ENCODE measurements around the gene NIN. TPM values are rescaled to one million over a fixed set of nuclear protein-coding genes. Genes with fewer than 3 reads are reported as not detected.
A peak's percentile ranks its signal among the peaks of the same experiment; 100 is the strongest.
"Not testable (repeated sequence)": the region's sequence is repeated elsewhere in the genome, so short reads cannot be mapped to it uniquely, and the experiment has no call there.

Gene NIN
- total RNA-seq, 1 donor from 2014 or later, result 31.9 TPM

DNA sequence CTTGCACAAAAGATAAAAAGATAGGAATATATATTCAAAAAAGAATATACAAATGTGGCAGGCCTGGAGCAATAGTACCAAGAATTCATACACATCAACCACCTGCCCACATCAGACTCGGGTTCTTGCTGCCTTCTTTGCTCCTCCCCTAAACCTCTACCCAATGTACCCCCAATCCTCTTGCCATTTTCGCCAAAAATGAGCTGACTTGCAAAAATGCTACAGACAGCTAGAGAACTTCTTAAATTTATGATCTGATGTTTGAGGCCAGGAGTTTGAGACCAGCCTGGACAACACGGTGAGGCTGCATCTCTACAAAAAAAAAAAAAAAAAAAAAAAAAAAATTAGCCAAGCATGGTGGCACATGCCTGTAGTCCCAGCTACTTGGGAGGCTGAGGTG is 119.9 kb downstream of the NIN start:
- ATAC-seq, result no peak

DNA sequence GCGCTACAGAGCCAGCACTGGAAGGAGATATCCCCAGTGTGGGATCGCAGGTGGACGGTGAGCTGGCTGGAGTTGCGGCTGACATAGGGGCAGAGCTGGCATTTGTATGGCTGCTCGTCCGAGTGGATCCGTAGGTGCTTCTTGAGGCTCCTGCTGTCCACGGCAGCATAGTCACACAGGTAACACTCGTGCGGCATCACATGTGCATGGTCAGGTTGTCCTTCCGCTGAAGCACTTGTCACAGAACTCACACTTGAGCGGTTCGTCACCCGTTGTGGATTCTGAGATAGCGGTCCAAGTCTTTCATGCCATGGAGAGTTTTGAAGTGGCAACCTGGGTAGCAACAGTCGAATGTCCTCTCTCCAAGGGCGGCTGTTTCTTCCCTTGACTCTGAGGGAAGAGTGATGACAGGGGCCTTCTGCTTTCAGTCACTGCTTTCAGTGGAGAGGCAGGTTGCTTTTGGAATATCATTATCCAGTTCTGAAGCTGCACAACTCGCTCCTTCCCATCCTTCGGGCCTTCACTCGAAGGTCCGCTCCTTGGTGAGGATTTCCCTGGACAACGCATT is 125.9 kb downstream of the NIN start:
- no peak for ATAC-seq

DNA sequence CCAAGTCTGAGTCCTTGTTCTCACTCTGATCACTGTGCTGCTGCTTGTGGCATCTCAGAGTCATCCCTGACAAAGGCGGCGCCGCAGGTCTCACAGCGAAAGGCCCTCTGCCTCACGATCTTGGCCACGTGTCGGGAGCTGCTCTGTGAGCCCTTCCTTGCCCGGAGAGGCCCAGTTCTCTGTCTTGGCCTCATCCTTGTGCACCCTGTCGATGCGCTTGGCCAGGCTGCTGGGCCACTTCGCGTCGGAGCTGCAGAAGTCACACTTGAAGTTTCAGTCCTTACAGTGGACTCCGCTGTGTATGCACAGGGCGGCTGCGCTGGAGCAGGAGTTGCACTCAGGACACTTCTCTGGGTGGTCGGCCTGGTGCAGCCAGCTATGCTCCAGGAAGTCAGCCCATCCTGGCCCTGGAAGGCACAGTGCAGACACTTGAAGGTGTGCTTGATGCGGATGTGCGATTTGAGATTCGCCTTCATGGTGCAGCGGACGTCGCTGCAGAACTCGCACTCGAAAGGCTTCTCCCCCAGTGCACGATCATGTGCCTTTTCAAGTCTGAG is 126.4 kb downstream of the NIN start:
- ATAC-seq, result no peak

DNA sequence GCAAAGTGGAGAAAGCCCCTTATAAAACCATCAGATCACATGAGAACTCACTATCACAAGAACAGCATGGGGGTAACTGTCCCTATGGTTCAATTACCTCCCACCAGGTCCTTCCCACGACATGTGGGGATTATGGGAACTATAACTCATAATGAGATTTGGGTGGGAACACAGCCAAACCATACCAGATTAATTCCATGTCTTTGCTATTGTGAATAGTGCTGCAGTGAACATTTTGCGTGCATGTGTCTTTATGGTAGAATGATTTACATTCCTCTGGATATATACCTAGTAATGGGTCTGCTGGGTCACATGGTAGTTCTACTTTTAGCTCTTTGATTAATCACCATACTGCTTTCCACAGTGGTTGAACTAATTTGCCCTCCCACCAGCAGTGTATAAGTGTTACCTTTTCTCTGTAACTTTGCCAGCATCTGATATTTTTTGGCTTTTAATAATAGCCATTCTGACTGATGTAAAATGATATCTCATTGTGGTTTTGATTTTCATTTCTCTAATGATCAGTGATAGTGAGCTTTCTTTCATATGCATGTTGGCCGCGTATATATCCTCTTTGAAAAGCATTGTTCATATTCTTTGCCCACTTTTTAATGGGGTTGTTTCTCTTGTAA is 133.2 kb downstream of the NIN start:
- no peak for ATAC-seq

DNA sequence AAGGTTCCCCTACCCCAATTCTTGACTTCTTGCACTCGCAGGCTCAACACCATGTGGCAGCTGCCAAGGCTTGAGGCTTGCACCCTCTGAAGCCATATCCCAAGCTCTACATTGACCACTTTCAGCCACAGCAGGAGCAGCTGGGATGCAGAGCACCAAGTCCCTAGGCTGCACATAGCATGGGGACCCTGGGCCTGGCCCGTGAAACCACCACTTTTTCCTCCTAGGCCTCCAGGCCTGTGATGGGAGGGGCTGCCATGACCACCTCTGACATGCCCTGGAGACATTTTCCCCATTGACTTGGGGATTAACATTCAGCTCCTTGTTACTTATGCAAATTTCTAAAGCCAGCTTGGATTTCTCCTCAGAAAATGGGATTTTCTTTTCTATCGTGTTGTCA is 136.7 kb downstream of the NIN start:
- ATAC-seq, result not testable (repeated sequence)

DNA sequence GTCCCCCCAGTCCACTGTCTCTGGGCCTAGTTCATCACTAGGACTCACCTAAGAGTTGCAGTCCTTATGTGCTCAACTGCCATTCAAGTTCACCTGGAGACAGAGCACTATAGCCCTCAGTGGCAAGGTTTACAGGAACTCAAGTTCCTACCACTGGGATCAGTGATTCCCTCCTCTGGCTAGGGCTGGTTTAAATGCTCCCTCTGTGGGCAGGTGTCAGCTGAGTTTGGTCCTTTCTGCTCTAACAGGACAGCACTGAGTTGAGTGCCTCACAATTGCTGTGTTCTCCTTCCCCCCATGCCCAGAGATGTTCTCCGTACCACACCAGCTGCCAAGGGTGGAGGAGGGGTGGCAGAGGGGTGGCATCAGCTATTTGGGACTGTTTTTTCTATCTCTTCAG is 142.1 kb downstream of the NIN start:
- no peak for ATAC-seq

DNA sequence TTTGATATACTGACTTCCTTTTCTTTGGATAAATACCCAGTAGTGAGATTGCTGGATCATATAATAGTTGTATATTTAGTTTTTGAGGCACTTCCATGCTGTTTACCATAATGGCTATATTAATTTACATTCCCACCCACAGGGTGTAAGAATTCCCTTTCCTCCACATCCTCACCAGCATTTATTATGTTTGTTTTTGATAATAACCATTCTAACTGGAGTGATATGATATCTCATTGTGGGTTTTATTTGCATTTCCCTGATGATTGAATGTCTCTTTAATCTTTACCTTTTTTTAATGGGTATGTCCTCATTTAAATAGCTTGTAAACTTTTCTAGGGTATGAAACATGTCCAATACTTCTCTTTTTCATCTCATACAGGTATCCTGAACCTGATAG is 151.3 kb downstream of the NIN start:
- ATAC-seq, result no peak

DNA sequence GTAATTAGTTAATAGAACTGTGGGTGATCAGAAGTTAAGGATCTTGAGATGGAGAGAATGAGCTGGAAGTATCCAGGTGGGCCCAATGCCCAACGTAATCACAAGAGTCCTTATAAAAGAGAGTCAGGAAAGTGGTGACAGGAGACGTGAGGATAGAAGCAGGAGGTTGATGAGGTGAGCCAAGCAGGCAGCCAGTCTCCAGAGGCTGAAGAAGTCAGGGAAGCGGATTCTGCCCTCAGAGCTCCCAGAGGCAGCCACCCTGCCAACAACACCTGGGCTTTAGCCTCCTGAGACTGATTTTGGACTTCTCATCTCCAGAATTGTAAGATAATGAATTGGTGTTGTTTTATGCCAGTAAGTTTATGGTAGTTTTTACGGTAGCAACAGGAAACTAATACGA is 152.8 kb downstream of the NIN start:
- no peak for ATAC-seq

DNA sequence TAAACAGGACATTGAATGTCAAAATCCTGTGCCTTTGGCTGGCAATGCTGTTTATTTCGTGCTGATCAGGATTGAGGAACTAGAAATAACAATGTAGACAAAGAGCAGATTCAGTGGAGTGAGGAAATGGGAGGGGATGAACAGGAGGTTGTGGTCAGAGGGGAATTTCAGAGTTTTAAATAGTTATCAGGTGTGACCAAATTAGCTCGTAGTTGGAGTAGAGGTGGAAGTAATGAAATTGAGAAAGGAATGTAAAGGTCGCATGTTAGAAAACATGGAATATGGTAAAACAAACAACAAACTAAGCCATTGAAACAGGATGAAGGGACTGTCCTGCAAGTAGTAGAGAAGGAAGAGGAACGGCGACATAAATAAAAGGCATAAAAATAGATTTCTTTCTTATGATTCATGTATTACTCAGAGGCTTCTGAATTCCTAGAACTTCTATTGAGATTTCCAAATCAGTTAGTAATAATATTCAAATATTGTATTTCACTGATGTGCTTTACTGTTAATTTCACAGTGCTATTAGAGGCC is 153.4 kb downstream of the NIN start:
- ATAC-seq, result peak; percentile 78

DNA sequence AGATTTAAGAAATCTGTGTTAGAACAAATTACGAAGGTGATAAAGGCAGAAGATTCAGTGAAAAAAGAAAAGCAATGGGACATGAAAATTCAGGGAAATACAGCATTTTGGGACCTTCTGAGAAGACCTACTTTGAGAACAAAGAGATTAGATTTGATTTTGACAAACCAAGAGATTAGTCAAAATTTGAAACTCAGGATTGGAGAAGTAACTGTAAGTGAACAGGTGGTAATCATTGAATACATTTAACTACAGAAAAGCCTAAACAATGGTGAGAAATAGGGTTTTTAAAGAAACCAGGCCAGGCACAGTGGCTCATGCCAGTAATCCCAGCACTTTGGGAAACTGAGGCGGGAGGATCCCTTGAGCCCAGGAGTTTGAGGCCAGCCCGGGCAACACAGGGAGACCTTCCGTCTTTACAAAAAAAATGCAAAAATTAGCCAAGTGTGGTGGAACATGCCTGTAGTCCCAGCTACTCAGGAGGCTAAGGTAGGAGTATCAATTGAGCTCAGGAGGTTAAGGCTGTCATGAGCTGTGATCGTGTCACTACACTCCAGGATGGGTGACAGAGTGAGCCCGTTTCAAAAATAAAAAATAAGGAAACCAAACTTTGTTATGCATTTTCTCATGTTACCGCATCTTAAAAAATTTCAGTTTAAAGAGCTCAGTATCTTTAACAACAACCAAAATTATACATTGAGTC is 154.0 kb downstream of the NIN start:
- no peak for ATAC-seq

DNA sequence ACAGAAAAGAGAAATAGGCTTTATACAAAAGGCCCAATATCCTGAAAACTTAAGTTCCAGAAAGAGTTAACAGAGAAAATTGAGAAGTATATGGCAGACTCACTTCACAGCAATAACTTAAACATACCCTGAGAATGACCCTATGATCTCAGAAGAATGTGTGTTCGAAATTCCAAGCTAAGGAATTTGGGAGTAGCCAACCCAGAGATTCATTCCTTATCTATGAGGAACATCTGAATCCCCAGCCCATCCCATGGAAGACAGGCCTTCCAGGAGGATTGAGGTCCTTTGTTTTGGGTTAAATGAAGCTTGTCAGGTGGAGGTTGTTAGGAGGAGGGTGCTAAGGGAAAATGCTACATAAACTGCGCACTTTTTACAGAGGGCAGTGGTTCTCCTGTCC is 155.4 kb downstream of the NIN start:
- no peak for ATAC-seq

DNA sequence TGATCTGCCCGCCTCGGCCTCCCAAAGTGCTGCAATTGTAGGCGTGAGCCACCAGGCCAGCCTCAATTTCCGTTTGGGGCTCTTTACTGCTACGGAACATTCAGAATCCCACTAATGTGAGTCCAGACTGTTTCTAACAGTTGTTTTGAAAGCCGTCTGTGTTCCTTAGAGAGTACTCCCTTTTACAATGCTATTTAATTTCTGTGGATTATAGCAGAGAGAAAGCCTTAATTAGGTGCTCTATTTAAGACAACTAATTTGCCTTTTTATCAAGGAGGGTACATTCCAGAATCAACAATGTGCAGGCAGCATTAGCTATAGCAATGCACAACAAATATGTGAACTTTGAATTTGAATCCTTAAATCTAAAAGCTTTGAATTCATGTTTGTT is 160.1 kb downstream of the NIN start:
- ATAC-seq, result no peak

DNA sequence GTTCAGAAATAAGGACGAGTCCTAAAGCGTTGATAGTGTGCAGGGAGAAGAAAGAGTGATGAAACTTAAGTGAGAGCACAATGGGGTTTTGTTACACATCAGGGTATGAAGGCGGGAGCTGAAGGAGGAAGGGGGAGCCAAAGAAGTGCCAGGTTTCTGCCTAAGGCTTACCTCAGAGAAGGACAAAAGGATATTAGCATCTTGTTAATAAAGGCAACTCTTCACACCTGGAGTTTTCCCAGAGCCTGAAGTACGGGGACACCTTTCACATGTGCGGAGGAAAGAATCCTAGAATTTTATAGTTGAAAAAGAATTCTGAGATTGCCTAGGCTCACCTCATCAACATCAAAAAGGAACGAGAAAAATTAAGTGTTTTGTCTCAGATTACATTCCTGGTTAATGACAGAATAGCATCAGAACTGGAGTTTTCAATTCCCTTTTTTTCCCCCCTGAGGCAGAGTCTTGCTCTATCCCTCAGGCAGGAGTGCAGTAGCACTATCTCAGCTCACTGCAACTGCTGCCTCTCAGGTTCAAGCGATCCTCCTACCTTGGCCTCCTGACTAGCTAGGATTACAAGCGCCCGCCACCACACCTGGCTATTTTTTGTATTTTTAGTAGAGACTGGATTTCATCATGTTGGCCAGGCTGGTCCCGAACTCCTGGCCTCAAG is 160.6 kb downstream of the NIN start:
- ATAC-seq, result no peak

Other genes with a start within 250 kb of the NIN start
- gene SAV1, start 162.9 kb downstream of the NIN start, total RNA-seq, result 16.4 TPM
- gene ABHD12B, start 40.9 kb upstream of the NIN start, total RNA-seq, result 0.32 TPM
- 138 TPM for gene PYGL, start 113.3 kb upstream of the NIN start, total RNA-seq

Data from esophagus mucosa (tissue), 1 donor.